ENCODE data around the gene HLX. TPM values are rescaled to one million over a fixed set of nuclear protein-coding genes. Genes with fewer than 3 reads are reported as not detected.

Gene HLX
- total RNA-seq, 2 donors from 2014 or later: 1.7 to 6.2 TPM

GRCh38 chr1:220886470-220887201, 7.4 kb downstream of the HLX start:
- intact Hi-C loops (cut with DNase I): no loop called here
- H3K9ac ChIP-seq (ENCODE audit: low read depth in 2 of 2, low read length in 2 of 2): no peak overlapping the region

GRCh38 chr1:220887202-220887519, 7.9 kb downstream of the HLX start:
- no peak overlapping the region for H3K27ac ChIP-seq
- no peaks in the 10 kb centered on the region for H3K36me3 ChIP-seq
- no peaks in the 10 kb centered on the region for H3K9me3 ChIP-seq
- H3K27me3 ChIP-seq: peaks cover 71% of the 10 kb centered on the region
- no peak overlapping the region for H3K4me3 ChIP-seq
- intact Hi-C loops (cut with DNase I): no loop called here
- H3K4me1 ChIP-seq: no peaks in the 10 kb centered on the region
- TF ChIP-seq CTCF (IDR thresholded peaks at IDR 0.05): no peak
- no peak overlapping the region for H3K9ac ChIP-seq (ENCODE audit: low read depth in 2 of 2, low read length in 2 of 2)
- DNase-seq: no peak

More at GRCh38 chr1:220886470-220887201, 7.4 kb downstream of the HLX start:
- H3K36me3 ChIP-seq: no peaks in the 10 kb centered on the region
- no peak overlapping the region for H3K27ac ChIP-seq
- DNase-seq: no peak
- peaks cover 71% of the 10 kb centered on the region for H3K27me3 ChIP-seq
- H3K4me3 ChIP-seq: no peak overlapping the region
- TF ChIP-seq CTCF (IDR thresholded peaks at IDR 0.05): no peak
- no peaks in the 10 kb centered on the region for H3K9me3 ChIP-seq
- H3K4me1 ChIP-seq: no peaks in the 10 kb centered on the region

- Histone ChIP-seq H3K27me3 (peaks cover 74% of the 10 kb centered on the region), H3K9ac (ENCODE audit: low read depth in 2 of 2, low read length in 2 of 2) (no peak overlapping the region), H3K4me1 (no peaks in the 10 kb centered on the region), H3K36me3 (no peaks in the 10 kb centered on the region), H3K9me3 (no peaks in the 10 kb centered on the region), H3K4me3 (no peak overlapping the region), H3K27ac (no peak overlapping the region)
- intact Hi-C loops (cut with DNase I): no loop called here
- no peak for DNase-seq
- no peak for TF ChIP-seq CTCF (IDR thresholded peaks at IDR 0.05)
Measured at GRCh38 chr1:220887520-220888416, 8.5 kb downstream of the HLX start.

GRCh38 chr1:220888417-220888986, 9.3 kb downstream of the HLX start:
- H3K9ac ChIP-seq (ENCODE audit: low read depth in 2 of 2, low read length in 2 of 2): no peak overlapping the region
- intact Hi-C loops (cut with DNase I): no loop called here

More at GRCh38 chr1:220888417-220888986, 9.3 kb downstream of the HLX start:
- Histone ChIP-seq H3K4me1 (no peaks in the 10 kb centered on the region), H3K36me3 (no peaks in the 10 kb centered on the region), H3K27ac (no peak overlapping the region), H3K4me3 (no peak overlapping the region), H3K9me3 (no peaks in the 10 kb centered on the region), H3K27me3 (peaks cover 81% of the 10 kb centered on the region)
- no peak for DNase-seq
- TF ChIP-seq CTCF (IDR thresholded peaks at IDR 0.05): no peak

Measured in colonic mucosa (tissue), 4 donors.